Right lobe of liver (tissue), 6 donors: ENCODE results near the gene TYROBP. TPM values are rescaled to one million over a fixed set of nuclear protein-coding genes. Genes with fewer than 3 reads are reported as not detected.

Source experiments
- ATAC-seq, 4 donors: fragments of 200-7000 bp; cut with Tn5 transposase; one replicate each; pipeline ENCODE4 v1.9.1; 2020; ENCODE audit warnings: mild to moderate bottlenecking in 4 of 4, moderate library complexity in 4 of 4
- DNase-seq, 3 donors: peaks; one replicate each; pipeline ENCODE4 v3.0.0-alpha.2; 2020
- H3K27ac ChIP-seq, 3 donors: fragments of 200-600 bp; one replicate each; pipeline ENCODE4 v1.8.0; 2022
- H3K27me3 ChIP-seq, 2 donors: fragments of 200-600 bp; one replicate each; pipeline ENCODE4 v1.8.0; 2022
- H3K36me3 ChIP-seq, 4 donors: fragments of 200-600 bp; sonication (generic) in 1 of 4; one replicate each; pipeline versions ENCODE4 v1.5.1 to v1.8.0; 2017 to 2022; ENCODE audit warnings: control low read depth in 1 of 4
- H3K4me1 ChIP-seq, 4 donors: fragments of 200-600 bp; sonication (generic) in 1 of 4; one replicate each; pipeline versions ENCODE4 v1.5.1 to v1.8.0; 2017 to 2022; ENCODE audit warnings: control low read depth in 1 of 4
- H3K4me3 ChIP-seq, 3 donors: fragments of 200-600 bp; one replicate each; pipeline ENCODE4 v1.8.0; 2022
- H3K9me3 ChIP-seq, 4 donors: fragments of 200-600 bp; sonication (generic) in 1 of 4; one replicate each; pipeline versions ENCODE4 v1.5.1 to v1.8.0; 2017 to 2022; ENCODE audit warnings: control low read depth in 1 of 4
- POLR2A ChIP-seq: fragments of 450-650 bp; IDR thresholded peaks from one replicate; pipeline ENCODE4 v1.6.1; 2017; ENCODE audit warnings: antibody characterized with exemption, mild to moderate bottlenecking
- WGBS: methylation state at CpG from one replicate; pipeline ENCODE4 v1.1.6; 2018; ENCODE audit warnings: low coverage, low lambda C conversion rate; ENCODE audit not compliant: insufficient coverage; ENCODE audit errors: missing lambda C conversion rate; 5-methylcytosine and 5-hydroxymethylcytosine counted together
- intact Hi-C, 2 donors: fragments of 100-400 bp; cut with DNase I; formaldehyde crosslinking; loops; one replicate each; pipeline versions ENCODE4 v1.11.2 to v1.14.1; 2022
- small RNA-seq, 2 experiments: library from RNA; depleted of rRNA; stranded (forward); fragments of <200 nt; gene quantifications; one replicate each; pipeline ENCODE3, GENCODE V24; 2016
- total RNA-seq, 6 experiments: library from RNA; depleted of rRNA in 2 of 6; stranded (reverse); fragments of >200 nt in 2 of 6; fragmentation: NEBNext Ultra II Directional in 3 of 6; extraction: Animal tissue kit (Norgen Biotek cat#: 25700) in 3 of 6; gene quantifications; one replicate each; pipeline versions ENCODE4 v1.1.0 to v1.2.4, GENCODE V29; 2016 to 2023
- TF ChIP-seq, protein P1 (sequence below), 4 donors: fragments of 200-600 bp in 3 of 4; fragments of 450-650 bp in 1 of 4; IDR thresholded peaks; one replicate each; pipeline versions ENCODE4 v1.5.1 to v1.8.0; 2016 to 2022; ENCODE audit warnings: antibody characterized with exemption in 4 of 4, mild to moderate bottlenecking in 2 of 4
- donor health status: DM: no; HTN: yes; CAD: no.
- donor health status: DM: no; HTN: no; CAD: no.
- donor health status: DM: no; HTN: no; CAD: no.
- donor health status: DM: no; HTN: yes; CAD: no.
- donor health status: DM: no; HTN: yes; CAD: no.

The TYROBP gene
- total RNA-seq, 6 experiments from 2014 or later = 15.6 to 77.8 (median 29.7) TPM

DNA sequence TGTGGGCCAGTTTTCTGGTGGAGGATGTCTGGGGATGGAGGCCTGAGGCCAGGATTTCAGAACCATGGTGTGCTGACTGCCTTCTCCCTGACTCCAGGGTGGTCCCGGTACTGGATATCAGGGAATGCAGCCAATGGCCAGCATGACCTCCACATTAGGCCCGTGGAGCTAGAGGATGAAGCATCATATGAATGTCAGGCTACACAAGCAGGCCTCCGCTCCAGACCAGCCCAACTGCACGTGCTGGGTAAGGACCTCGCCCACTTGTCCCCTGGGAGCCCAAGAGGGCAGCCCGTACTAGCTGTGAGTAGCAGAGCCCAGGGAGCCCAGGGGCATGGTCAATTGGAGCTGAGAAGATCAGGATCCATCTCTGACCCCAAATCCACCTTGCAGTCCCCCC is 49.8 kb downstream of the TYROBP start:
- DNase-seq = no peak
- H3K27ac ChIP-seq = no peak overlapping the region
- WGBS = no CpG with 5 or more reads among the region's 6 CpGs
- H3K9me3 ChIP-seq = no peaks in the 10 kb centered on the region
- intact Hi-C loops = no loop called here
- no peak for ATAC-seq
- TF ChIP-seq, protein P1, sequence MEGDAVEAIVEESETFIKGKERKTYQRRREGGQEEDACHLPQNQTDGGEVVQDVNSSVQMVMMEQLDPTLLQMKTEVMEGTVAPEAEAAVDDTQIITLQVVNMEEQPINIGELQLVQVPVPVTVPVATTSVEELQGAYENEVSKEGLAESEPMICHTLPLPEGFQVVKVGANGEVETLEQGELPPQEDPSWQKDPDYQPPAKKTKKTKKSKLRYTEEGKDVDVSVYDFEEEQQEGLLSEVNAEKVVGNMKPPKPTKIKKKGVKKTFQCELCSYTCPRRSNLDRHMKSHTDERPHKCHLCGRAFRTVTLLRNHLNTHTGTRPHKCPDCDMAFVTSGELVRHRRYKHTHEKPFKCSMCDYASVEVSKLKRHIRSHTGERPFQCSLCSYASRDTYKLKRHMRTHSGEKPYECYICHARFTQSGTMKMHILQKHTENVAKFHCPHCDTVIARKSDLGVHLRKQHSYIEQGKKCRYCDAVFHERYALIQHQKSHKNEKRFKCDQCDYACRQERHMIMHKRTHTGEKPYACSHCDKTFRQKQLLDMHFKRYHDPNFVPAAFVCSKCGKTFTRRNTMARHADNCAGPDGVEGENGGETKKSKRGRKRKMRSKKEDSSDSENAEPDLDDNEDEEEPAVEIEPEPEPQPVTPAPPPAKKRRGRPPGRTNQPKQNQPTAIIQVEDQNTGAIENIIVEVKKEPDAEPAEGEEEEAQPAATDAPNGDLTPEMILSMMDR (IDR thresholded peaks at IDR 0.05) = no peak
- TF ChIP-seq POLR2A = no peak
- no peak overlapping the region for H3K4me3 ChIP-seq
- H3K4me1 ChIP-seq = peaks cover 0 to 10% (median 2%) of the 10 kb centered on the region in 4 donors
- H3K36me3 ChIP-seq = no peaks in the 10 kb centered on the region
- H3K27me3 ChIP-seq = peaks cover 0 to 12% of the 10 kb centered on the region in 2 donors

DNA sequence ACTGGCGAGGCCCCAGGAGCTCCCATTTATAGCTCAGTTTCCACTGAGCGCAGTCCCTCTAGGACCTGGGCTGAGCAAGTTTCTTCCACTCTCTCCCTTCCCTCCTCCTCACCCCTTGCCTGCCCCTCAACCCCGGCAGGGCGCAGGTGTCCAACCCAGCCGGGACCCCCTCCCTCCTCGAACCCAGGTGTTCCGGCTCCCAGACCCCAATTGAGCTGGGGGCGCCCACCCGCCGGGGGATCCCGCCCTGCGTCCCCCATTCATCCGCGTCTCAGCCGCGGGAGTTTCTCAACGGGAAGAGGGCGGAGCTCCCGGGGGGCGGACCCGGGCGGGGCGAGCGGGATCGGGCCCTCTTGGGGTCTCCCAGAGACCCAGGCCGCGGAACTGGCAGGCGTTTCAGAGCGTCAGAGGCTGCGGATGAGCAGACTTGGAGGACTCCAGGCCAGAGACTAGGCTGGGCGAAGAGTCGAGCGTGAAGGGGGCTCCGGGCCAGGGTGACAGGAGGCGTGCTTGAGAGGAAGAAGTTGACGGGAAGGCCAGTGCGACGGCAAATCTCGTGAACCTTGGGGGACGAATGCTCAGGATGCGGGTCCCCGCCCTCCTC is 51.4 kb downstream of the TYROBP start, which contains the start of gene KIRREL2:
TSS of gene KIRREL2 (plus strand) at position 366 of the 604 bp plus-strand sequence. CDS start at position 575, 209 bp downstream.
- H3K4me3 ChIP-seq = peak within 1 kb of the TSS; percentile 11 to 39 (median 29)
- H3K27ac ChIP-seq = no peak within 1 kb of the TSS
- no peaks in the 10 kb centered on the region for H3K36me3 ChIP-seq
- no peak for DNase-seq
- 6% methylated on average over 17 of the region's 42 CpGs for WGBS
- peaks cover 0 to 10% (median 2%) of the 10 kb centered on the region in 4 donors for H3K4me1 ChIP-seq
- peak in 1 of 4 donors; percentile 12 for ATAC-seq
- no peaks in the 10 kb centered on the region for H3K9me3 ChIP-seq
- peaks cover 0 to 12% of the 10 kb centered on the region in 2 donors for H3K27me3 ChIP-seq
- intact Hi-C loops = no loop called here
- TF ChIP-seq, protein P1 (IDR thresholded peaks at IDR 0.05) = no peak
- TF ChIP-seq POLR2A = no peak

Small RNAs within 50 kb of the gene (small RNA-seq; reads per million reads assigned to genes)
- gene AF038458.1 (0 reads per million in 2 experiments), gene RN7SL402P (0 reads per million in 2 experiments)

Other genes starting within 250 kb of the TYROBP start
- gene UPK1A, start 241.8 kb downstream of the TYROBP start, total RNA-seq = under 1 TPM in 1 of 6 experiments, not detected in 5; 0.27 TPM
- under 1 TPM in 1 of 6 experiments, not detected in 5; 0.15 TPM for gene ZBTB32, start 203.7 kb downstream of the TYROBP start, total RNA-seq
- gene KMT2B, start 190.3 kb downstream of the TYROBP start, total RNA-seq = 10 to 100 TPM; 10.5 to 23.1 (median 15.0) TPM
- gene IGFLR1, start 165.8 kb downstream of the TYROBP start, total RNA-seq = 10 to 100 TPM; 16.3 to 58.9 (median 29.3) TPM
- gene U2AF1L4, start 162.9 kb downstream of the TYROBP start, total RNA-seq = 10 to 100 TPM; 11.3 to 19.9 (median 17.5) TPM
- gene PSENEN, start 162.6 kb downstream of the TYROBP start, total RNA-seq = 10 to 100 TPM; 24.2 to 42.9 (median 35.8) TPM
- gene LIN37, start 159.7 kb downstream of the TYROBP start, total RNA-seq = 1 to 10 TPM; 3.2 to 8.2 (median 4.9) TPM
- gene HSPB6, start 151.3 kb downstream of the TYROBP start, total RNA-seq = 1 to 10 TPM; 2.6 to 6.0 (median 4.5) TPM
- gene PROSER3, start 150.1 kb downstream of the TYROBP start, total RNA-seq = 1 to 10 TPM; 3.9 to 5.5 (median 4.7) TPM
- gene ARHGAP33, start 132.7 kb downstream of the TYROBP start, total RNA-seq = 1 to 10 TPM in 5 of 6 experiments, under 1 TPM in 1; 0.37 to 5.2 (median 3.1) TPM
- 100 to 1,000 TPM in 4 of 6 experiments, 10 to 100 TPM in 2; 60.3 to 281 (median 134) TPM for gene PRODH2, start 95.5 kb downstream of the TYROBP start, total RNA-seq
- not detected for gene NPHS1, start 55.8 kb downstream of the TYROBP start, total RNA-seq
- not detected for gene KIRREL2, start 51.4 kb downstream of the TYROBP start, total RNA-seq
- 1 to 10 TPM in 1 of 6 experiments, under 1 TPM in 2, not detected in 3; 0.27 to 1.5 (median 0.37) TPM for gene APLP1, start 39.7 kb downstream of the TYROBP start, total RNA-seq
- 1 to 10 TPM; 1.0 to 2.6 (median 1.7) TPM for gene NFKBID, start 7.8 kb downstream of the TYROBP start, total RNA-seq
- gene HCST, start 5.8 kb downstream of the TYROBP start, total RNA-seq = 1 to 10 TPM in 5 of 6 experiments, not detected in 1; 1.7 to 4.2 (median 2.4) TPM
- gene LRFN3, start 28.1 kb upstream of the TYROBP start, total RNA-seq = 1 to 10 TPM; 5.6 to 8.6 (median 7.0) TPM
- 10 to 100 TPM in 4 of 6 experiments, 1 to 10 TPM in 2; 8.4 to 41.9 (median 12.0) TPM for gene SDHAF1, start 86.9 kb upstream of the TYROBP start, total RNA-seq
- gene SYNE4, start 100.5 kb upstream of the TYROBP start, total RNA-seq = 1 to 10 TPM; 3.9 to 7.5 (median 7.0) TPM
- gene ALKBH6, start 105.9 kb upstream of the TYROBP start, total RNA-seq = 10 to 100 TPM in 5 of 6 experiments, 1 to 10 TPM in 1; 9.7 to 31.2 (median 11.5) TPM
- 1 to 10 TPM in 2 of 6 experiments, under 1 TPM in 4; 0.55 to 1.6 (median 0.94) TPM for gene CLIP3, start 124.6 kb upstream of the TYROBP start, total RNA-seq
- gene THAP8, start 146.0 kb upstream of the TYROBP start, total RNA-seq = 1 to 10 TPM; 2.5 to 9.0 (median 4.2) TPM
- gene WDR62, start 146.6 kb upstream of the TYROBP start, total RNA-seq = 1 to 10 TPM in 2 of 6 experiments, under 1 TPM in 4; 0.20 to 1.6 (median 0.58) TPM
- gene OVOL3, start 202.8 kb upstream of the TYROBP start, total RNA-seq = not detected
- gene POLR2I, start 206.6 kb upstream of the TYROBP start, total RNA-seq = 10 to 100 TPM; 27.3 to 34.4 (median 29.9) TPM
- 10 to 100 TPM; 27.8 to 64.7 (median 36.4) TPM for gene TBCB, start 207.2 kb upstream of the TYROBP start, total RNA-seq
- gene CAPNS1, start 231.8 kb upstream of the TYROBP start, total RNA-seq = 100 to 1,000 TPM in 4 of 6 experiments, 10 to 100 TPM in 2; 93.0 to 252 (median 168) TPM
- 1 to 10 TPM; 1.0 to 6.2 (median 3.8) TPM for gene COX7A1, start 244.2 kb upstream of the TYROBP start, total RNA-seq